Measurements from ENCODE around the gene SND1.

The SND1 gene

DNA sequence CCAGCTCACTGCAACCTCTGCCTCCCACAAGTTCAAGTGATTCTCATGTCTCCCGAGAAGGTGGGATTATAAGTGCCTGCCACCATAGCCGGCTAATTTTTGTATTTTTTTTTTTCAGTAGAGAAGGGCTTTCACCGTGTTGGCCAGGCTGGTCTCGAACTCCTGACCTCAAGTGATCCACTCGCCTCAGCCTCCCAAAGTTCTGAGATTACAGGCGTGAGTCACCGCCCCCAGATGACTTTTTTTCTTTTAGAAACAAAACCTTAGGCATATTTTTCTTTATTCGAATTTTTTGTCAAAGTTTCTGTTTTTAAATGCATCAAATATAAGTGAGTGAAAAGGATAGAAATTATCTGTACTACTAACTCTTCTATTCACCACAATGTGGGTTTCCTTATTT lies 266.1 kb downstream of the SND1 start:
- H3K9ac ChIP-seq (ENCODE audit: low read length): no peak overlapping the region
- H3K27me3 ChIP-seq (ENCODE audit: control insufficient read depth, insufficient read depth, low read length): no peaks in the 10 kb centered on the region
- H3K4me1 ChIP-seq (ENCODE audit: control insufficient read depth, insufficient read depth, low read length): peaks cover 4% of the 10 kb centered on the region
- no peak overlapping the region for H3K4me3 ChIP-seq (ENCODE audit: low read length)
- H3K9me3 ChIP-seq (ENCODE audit: control insufficient read depth, low read length): no peaks in the 10 kb centered on the region
- H3K36me3 ChIP-seq (ENCODE audit: control insufficient read depth, insufficient read depth, low read length): no peaks in the 10 kb centered on the region

DNA sequence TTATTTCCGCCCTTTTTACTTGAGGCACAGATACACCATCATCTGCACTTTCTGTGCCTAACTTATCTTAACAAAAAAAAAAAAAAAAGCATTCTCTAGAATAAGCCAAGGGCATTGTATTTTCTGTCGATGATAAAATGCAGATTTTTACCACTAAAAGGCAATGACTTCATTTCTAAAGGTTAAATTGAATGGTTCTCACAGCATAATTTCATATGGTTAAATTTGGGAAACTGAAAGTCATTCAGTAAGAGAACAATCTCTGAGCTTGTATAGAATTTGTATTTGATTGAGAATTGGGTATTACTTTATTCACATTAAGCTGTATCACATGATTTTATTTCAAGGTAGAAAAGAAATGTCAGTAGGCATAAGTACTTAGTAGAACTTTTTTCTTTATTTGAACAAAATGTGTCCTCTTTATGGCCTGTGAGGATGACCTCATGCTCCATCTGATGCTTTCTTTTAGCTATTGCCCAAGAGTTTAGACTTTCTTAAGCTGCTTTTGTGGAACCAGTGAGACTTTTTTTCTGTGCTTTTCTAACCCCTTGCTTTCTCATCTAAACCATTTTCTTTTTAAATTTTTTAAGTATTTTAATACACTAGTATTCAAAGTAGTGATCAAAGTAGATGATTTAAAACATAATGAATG lies 268.9 kb downstream of the SND1 start:
- H3K27me3 ChIP-seq (ENCODE audit: control insufficient read depth, insufficient read depth, low read length): no peaks in the 10 kb centered on the region
- H3K4me1 ChIP-seq (ENCODE audit: control insufficient read depth, insufficient read depth, low read length): peaks cover 4% of the 10 kb centered on the region
- H3K9me3 ChIP-seq (ENCODE audit: control insufficient read depth, low read length): no peaks in the 10 kb centered on the region
- H3K4me3 ChIP-seq (ENCODE audit: low read length): no peak overlapping the region
- H3K36me3 ChIP-seq (ENCODE audit: control insufficient read depth, insufficient read depth, low read length): no peaks in the 10 kb centered on the region
- no peak overlapping the region for H3K9ac ChIP-seq (ENCODE audit: low read length)

DNA sequence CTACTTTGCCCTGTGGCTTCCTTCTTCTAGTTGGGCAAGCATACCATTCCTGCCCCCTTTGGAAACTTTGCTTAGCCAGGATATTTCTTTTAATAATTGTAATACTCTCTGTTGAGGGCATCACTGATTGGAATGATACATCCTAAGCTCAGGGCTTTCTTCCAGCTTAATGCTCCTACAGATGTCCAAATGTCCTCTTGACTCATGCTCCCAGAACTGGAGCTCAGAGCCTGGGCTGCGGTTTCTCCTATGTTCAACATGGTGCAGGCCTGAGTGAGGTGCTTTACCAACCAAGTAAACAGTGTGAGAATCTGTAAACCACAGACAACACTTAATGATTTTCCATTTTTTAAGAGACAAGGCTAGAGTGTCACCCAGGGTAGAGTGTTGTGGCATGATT lies 270.7 kb downstream of the SND1 start:
- Histone ChIP-seq H3K9ac (ENCODE audit: low read length) (no peak overlapping the region), H3K4me3 (ENCODE audit: low read length) (no peak overlapping the region), H3K9me3 (ENCODE audit: control insufficient read depth, low read length) (no peaks in the 10 kb centered on the region), H3K27me3 (ENCODE audit: control insufficient read depth, insufficient read depth, low read length) (no peaks in the 10 kb centered on the region), H3K4me1 (ENCODE audit: control insufficient read depth, insufficient read depth, low read length) (peaks cover 11% of the 10 kb centered on the region), H3K36me3 (ENCODE audit: control insufficient read depth, insufficient read depth, low read length) (no peaks in the 10 kb centered on the region)

DNA sequence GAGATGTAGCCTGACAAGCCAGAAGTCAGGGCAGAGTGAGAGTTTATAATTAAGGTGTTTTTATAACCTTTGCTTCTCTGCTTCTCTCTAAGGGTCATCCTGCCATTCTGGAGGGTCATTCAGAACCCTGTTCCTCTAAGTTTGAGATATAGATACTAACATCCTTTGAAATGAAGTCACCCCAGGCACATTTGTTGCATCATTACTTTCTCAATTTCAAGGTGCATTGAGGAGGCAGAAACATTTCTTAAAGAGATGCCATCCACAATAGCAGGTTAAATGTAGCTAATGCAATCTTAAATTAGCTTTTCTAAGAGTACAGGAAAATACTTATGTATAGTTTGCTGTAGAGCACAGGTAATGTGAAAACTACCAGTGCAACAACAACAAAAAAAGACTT lies 272.9 kb downstream of the SND1 start:
- no peaks in the 10 kb centered on the region for H3K9me3 ChIP-seq (ENCODE audit: control insufficient read depth, low read length)
- H3K4me1 ChIP-seq (ENCODE audit: control insufficient read depth, insufficient read depth, low read length): peaks cover 17% of the 10 kb centered on the region
- H3K4me3 ChIP-seq (ENCODE audit: low read length): no peak overlapping the region
- no peaks in the 10 kb centered on the region for H3K36me3 ChIP-seq (ENCODE audit: control insufficient read depth, insufficient read depth, low read length)
- H3K9ac ChIP-seq (ENCODE audit: low read length): no peak overlapping the region
- no peaks in the 10 kb centered on the region for H3K27me3 ChIP-seq (ENCODE audit: control insufficient read depth, insufficient read depth, low read length)

DNA sequence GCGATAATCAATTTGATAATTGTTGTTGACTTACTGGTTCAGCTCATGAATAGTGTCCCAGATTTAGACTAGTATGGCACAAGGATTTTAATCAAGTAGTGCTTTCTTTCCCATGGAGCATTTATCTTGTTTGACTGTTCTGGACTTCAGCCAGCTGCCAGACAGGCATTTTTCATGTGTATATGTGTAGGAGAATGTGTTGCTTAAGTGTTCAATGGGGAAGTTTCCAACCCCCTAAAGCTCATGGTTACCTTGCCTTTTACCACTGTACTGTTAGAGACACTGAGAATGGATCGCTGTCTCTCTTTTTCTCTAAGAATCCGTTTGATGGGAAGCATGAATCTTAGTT lies 275.3 kb downstream of the SND1 start:
- Histone ChIP-seq H3K4me3 (ENCODE audit: low read length) (no peak overlapping the region), H3K27me3 (ENCODE audit: control insufficient read depth, insufficient read depth, low read length) (no peaks in the 10 kb centered on the region), H3K4me1 (ENCODE audit: control insufficient read depth, insufficient read depth, low read length) (peaks cover 34% of the 10 kb centered on the region), H3K9ac (ENCODE audit: low read length) (no peak overlapping the region), H3K9me3 (ENCODE audit: control insufficient read depth, low read length) (no peaks in the 10 kb centered on the region), H3K36me3 (ENCODE audit: control insufficient read depth, insufficient read depth, low read length) (no peaks in the 10 kb centered on the region)

DNA sequence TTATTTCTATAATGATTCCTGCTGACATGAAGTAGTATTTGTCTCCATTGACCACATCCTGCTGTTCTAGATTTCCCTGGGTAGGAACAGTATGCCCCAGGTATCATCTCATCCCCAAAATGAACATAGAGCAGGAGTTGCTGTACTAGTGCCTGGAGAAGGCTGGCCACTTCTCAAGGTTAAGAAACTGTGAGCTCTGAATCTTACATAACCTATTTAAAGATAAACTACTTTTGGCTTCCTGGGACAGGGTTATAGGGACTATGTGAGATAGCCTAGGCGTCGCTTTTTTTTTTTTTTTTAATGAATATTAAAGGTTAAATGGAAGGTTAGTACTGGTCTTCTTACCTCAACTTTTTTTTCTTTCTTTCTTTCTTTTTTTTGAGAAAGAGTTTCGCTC lies 276.2 kb downstream of the SND1 start:
- no peak overlapping the region for H3K4me3 ChIP-seq (ENCODE audit: low read length)
- no peaks in the 10 kb centered on the region for H3K9me3 ChIP-seq (ENCODE audit: control insufficient read depth, low read length)
- H3K9ac ChIP-seq (ENCODE audit: low read length): no peak overlapping the region
- peaks cover 34% of the 10 kb centered on the region for H3K4me1 ChIP-seq (ENCODE audit: control insufficient read depth, insufficient read depth, low read length)
- no peaks in the 10 kb centered on the region for H3K36me3 ChIP-seq (ENCODE audit: control insufficient read depth, insufficient read depth, low read length)
- no peaks in the 10 kb centered on the region for H3K27me3 ChIP-seq (ENCODE audit: control insufficient read depth, insufficient read depth, low read length)

DNA sequence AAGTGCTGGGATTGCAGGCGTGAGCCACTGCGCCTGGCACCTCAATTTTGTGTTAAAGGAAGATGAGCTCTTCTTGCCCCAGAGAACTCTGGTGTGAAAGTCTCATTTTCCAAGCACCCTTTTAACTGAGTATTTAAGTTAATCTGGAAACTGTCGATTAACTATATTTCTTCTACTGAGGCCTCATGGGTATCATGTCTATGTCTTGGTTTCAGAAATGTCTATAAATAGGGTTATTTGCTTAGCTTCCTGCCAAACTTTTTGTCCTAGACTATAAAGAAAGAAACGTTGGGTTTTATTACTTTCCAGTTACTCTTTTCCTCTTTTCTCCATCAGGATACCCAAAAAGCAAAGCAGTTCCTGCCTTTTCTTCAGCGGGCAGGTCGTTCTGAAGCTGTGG lies 276.9 kb downstream of the SND1 start:
- Histone ChIP-seq H3K9me3 (ENCODE audit: control insufficient read depth, low read length) (no peaks in the 10 kb centered on the region), H3K4me1 (ENCODE audit: control insufficient read depth, insufficient read depth, low read length) (peaks cover 34% of the 10 kb centered on the region), H3K36me3 (ENCODE audit: control insufficient read depth, insufficient read depth, low read length) (no peaks in the 10 kb centered on the region), H3K9ac (ENCODE audit: low read length) (no peak overlapping the region), H3K27me3 (ENCODE audit: control insufficient read depth, insufficient read depth, low read length) (no peaks in the 10 kb centered on the region), H3K4me3 (ENCODE audit: low read length) (no peak overlapping the region)

DNA sequence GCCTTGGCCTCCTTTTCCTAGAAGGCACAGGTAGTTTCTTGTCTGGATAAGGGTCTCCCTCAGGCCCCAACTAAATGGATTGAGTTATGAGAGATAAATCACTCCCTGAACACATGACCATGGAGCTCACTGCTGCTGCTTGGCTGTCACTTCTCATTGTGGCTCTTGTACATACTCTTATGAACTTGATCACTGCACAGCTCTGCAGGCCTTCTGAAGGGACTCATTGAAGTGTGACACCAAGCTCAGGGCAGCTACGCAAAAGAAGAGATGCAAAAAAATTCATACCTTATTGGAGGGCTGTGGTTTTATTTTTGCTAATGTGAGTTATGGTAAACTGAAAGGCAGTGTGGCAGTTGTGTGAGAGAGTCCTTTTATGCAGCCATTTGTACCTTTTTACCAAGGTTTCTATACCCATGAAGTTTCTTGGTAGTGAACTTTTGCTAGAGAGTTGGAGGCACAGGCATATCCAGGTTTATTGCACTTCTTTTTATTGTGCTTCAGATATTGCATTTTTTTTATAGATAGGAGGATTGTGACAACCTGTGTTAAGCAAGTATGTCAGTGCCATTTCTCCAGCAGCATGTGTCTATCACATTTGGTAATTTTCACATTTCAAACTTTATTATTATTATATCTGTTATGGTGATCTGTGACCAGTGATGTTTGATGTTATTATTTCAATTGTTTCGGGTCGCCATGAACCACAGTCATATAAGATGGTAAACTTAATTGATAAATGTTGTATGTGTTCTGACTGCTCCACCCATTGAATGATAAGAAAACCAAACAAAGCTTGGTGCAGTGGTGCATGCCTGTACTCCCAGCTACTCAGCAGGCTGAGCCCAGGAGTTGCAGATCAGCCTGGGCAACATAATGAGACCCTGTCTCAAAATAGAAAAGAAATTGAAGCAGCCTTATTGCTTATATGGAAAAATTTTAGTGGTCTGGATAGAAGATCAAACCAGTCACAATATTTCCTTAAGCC lies 278.6 kb downstream of the SND1 start:
- Histone ChIP-seq H3K4me1 (ENCODE audit: control insufficient read depth, insufficient read depth, low read length) (peaks cover 34% of the 10 kb centered on the region), H3K36me3 (ENCODE audit: control insufficient read depth, insufficient read depth, low read length) (no peaks in the 10 kb centered on the region), H3K9me3 (ENCODE audit: control insufficient read depth, low read length) (no peaks in the 10 kb centered on the region), H3K9ac (ENCODE audit: low read length) (no peak overlapping the region), H3K27me3 (ENCODE audit: control insufficient read depth, insufficient read depth, low read length) (no peaks in the 10 kb centered on the region), H3K4me3 (ENCODE audit: low read length) (no peak overlapping the region)

DNA sequence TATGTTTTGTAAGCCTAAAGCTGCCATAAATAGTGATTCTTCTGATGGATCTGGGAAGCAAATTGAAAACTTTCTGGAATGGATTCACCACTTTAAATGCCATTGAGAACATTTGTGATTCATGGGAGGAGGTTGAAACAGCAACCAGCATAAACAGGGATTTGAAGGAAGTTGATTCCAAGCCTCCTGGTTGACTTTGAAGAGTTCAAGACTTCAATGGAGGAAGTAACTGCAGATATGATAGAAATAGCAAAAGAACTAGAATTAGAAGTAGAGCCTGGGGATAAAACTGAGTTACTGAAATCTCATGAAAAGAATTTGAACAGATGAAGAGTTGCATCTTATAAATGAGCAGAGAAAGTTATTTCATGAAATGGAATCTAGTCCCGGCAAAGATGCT lies 280.1 kb downstream of the SND1 start:
- no peak overlapping the region for H3K4me3 ChIP-seq (ENCODE audit: low read length)
- H3K27me3 ChIP-seq (ENCODE audit: control insufficient read depth, insufficient read depth, low read length): no peaks in the 10 kb centered on the region
- no peak overlapping the region for H3K9ac ChIP-seq (ENCODE audit: low read length)
- no peaks in the 10 kb centered on the region for H3K36me3 ChIP-seq (ENCODE audit: control insufficient read depth, insufficient read depth, low read length)
- peaks cover 34% of the 10 kb centered on the region for H3K4me1 ChIP-seq (ENCODE audit: control insufficient read depth, insufficient read depth, low read length)
- H3K9me3 ChIP-seq (ENCODE audit: control insufficient read depth, low read length): no peaks in the 10 kb centered on the region

DNA sequence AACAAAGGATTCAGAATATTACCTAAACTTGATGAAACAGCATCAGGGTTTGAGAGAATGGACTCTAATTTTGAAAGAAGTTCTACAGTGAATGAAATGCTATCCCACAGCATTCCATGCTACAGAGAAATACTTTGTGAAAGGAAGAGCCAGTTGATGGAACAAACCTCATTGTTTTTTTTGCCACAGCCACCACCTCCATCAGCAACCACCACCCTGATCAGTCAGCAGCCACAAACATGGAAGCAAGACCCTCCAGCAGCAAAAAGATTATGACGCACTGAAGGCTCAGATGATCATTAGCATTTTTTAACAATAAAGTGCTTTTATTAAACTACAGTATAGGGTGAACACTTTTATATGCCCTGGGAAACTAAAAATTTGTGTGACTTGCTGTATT lies 280.5 kb downstream of the SND1 start:
- Histone ChIP-seq H3K36me3 (ENCODE audit: control insufficient read depth, insufficient read depth, low read length) (no peaks in the 10 kb centered on the region), H3K4me3 (ENCODE audit: low read length) (no peak overlapping the region), H3K9me3 (ENCODE audit: control insufficient read depth, low read length) (no peaks in the 10 kb centered on the region)

DNA sequence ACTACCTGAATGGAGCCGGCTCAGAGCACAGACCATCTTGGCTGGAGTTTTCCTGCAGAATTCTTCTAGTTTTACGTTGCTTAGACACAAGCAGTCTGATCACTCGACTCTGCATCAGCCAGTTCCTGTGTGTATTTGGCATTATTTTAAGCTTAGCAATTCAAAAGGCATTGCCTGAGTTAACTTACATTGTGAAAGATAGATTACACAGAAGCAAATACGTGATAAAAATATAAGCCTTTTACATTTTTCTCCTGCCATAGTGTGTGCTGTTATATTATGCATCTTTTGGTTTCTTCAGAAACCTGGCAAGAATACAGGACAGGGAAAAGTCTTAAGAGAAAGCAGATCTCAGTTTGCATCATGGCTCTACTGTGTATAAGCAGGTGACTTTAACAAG lies 281.2 kb downstream of the SND1 start:
- no peak overlapping the region for H3K4me3 ChIP-seq (ENCODE audit: low read length)
- no peaks in the 10 kb centered on the region for H3K36me3 ChIP-seq (ENCODE audit: control insufficient read depth, insufficient read depth, low read length)
- no peak overlapping the region for H3K9ac ChIP-seq (ENCODE audit: low read length)
- H3K9me3 ChIP-seq (ENCODE audit: control insufficient read depth, low read length): no peaks in the 10 kb centered on the region
- H3K27me3 ChIP-seq (ENCODE audit: control insufficient read depth, insufficient read depth, low read length): no peaks in the 10 kb centered on the region
- peaks cover 34% of the 10 kb centered on the region for H3K4me1 ChIP-seq (ENCODE audit: control insufficient read depth, insufficient read depth, low read length)

More for the DNA sequence above, 280.5 kb downstream of the SND1 start:
- H3K4me1 ChIP-seq (ENCODE audit: control insufficient read depth, insufficient read depth, low read length): peaks cover 34% of the 10 kb centered on the region
- no peak overlapping the region for H3K9ac ChIP-seq (ENCODE audit: low read length)
- no peaks in the 10 kb centered on the region for H3K27me3 ChIP-seq (ENCODE audit: control insufficient read depth, insufficient read depth, low read length)

DNA sequence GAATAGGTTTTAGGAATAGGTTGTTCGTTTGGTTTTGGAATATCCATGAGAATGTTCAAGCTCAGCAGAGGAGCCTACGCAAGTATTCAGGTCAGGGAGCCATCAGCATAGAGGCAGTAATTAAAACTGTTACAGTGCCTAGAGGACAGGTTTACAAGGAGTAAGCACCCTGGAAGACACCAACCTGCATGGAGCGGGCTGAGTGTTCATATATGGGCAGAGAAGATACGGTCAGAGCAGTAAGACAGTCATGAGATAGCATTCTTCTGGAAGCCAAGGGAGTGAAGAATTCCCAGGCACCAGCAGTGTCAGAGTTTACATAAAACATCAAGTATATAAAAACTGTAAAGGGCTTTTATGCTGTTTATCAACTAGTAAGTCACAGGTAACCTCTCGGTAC lies 282.7 kb downstream of the SND1 start:
- Histone ChIP-seq H3K36me3 (ENCODE audit: control insufficient read depth, insufficient read depth, low read length) (no peaks in the 10 kb centered on the region), H3K27me3 (ENCODE audit: control insufficient read depth, insufficient read depth, low read length) (no peaks in the 10 kb centered on the region), H3K4me3 (ENCODE audit: low read length) (no peak overlapping the region), H3K9ac (ENCODE audit: low read length) (no peak overlapping the region), H3K4me1 (ENCODE audit: control insufficient read depth, insufficient read depth, low read length) (peaks cover 33% of the 10 kb centered on the region), H3K9me3 (ENCODE audit: control insufficient read depth, low read length) (no peaks in the 10 kb centered on the region)
